HG03439 (cell line): ENCODE measurements around the gene ACP2.

Experiments used
- ATAC-seq: cut with Tn5 transposase; IDR thresholded peaks from one replicate; pipeline ENCODE4 v1.9.1; 2021; ENCODE audit warnings: mild to moderate bottlenecking, moderate library complexity; ENCODE audit not compliant: unreplicated experiment

Gene ACP2

GRCh38 chr11:47269002-47269828 lies 20.6 kb upstream of the ACP2 start:
- peak; percentile 53 for ATAC-seq

- no peak for ATAC-seq
Measured at GRCh38 chr11:47268448-47269001, 19.9 kb upstream of the ACP2 start.

- no peak for ATAC-seq
Measured at GRCh38 chr11:47267876-47268275, 19.3 kb upstream of the ACP2 start.

- no peak for ATAC-seq
Measured at GRCh38 chr11:47264521-47264920, 15.9 kb upstream of the ACP2 start.

GRCh38 chr11:47264119-47264518 lies 15.5 kb upstream of the ACP2 start:
- no peak for ATAC-seq

GRCh38 chr11:47261291-47261800 lies 12.7 kb upstream of the ACP2 start:
- no peak for ATAC-seq

- ATAC-seq: no peak
Measured at GRCh38 chr11:47260366-47260765, 11.8 kb upstream of the ACP2 start.

GRCh38 chr11:47259232-47259977 lies 10.8 kb upstream of the ACP2 start:
- ATAC-seq: no peak

- no peak for ATAC-seq
Measured at GRCh38 chr11:47258317-47258902, 9.8 kb upstream of the ACP2 start.

GRCh38 chr11:47257517-47258316 lies 9.1 kb upstream of the ACP2 start, which contains the start of gene NR1H3:
Gene NR1H3, plus strand, starts transcription at chr11:47257996. Its CDS starts 1,221 bp downstream, at chr11:47259217.
- ATAC-seq: no peak

GRCh38 chr11:47257177-47257516 lies 8.5 kb upstream of the ACP2 start:
- no peak for ATAC-seq

GRCh38 chr11:47256374-47256773 lies 7.8 kb upstream of the ACP2 start:
- ATAC-seq: no peak

- no peak for ATAC-seq
Measured at GRCh38 chr11:47254386-47254785, 5.8 kb upstream of the ACP2 start.

- no peak for ATAC-seq
Measured at GRCh38 chr11:47253660-47254059, 5.0 kb upstream of the ACP2 start.

- no peak for ATAC-seq
Measured at GRCh38 chr11:47251751-47252150, 3.1 kb upstream of the ACP2 start.

GRCh38 chr11:47249378-47249715 lies 733 bp upstream of the ACP2 start:
- no peak for ATAC-seq

GRCh38 chr11:47248304-47248663 lies 330 bp downstream of the ACP2 start:
- peak; percentile 22 for ATAC-seq

GRCh38 chr11:47247502-47247901 lies 1.1 kb downstream of the ACP2 start:
- no peak for ATAC-seq

- no peak for ATAC-seq
Measured at GRCh38 chr11:47245611-47246357, 2.8 kb downstream of the ACP2 start.
